ENCODE measurements around the gene ZEB2. TPM values are rescaled to one million over a fixed set of nuclear protein-coding genes. Genes with fewer than 3 reads are reported as not detected.

ZEB2 gene
- total RNA-seq, 1 donor from 2014 or later = 108 TPM

- no peak overlapping the region for H3K27ac ChIP-seq (ENCODE audit: low read depth, low read length)
- no peak overlapping the region for H3K9ac ChIP-seq (ENCODE audit: low read depth in 1 of 3, low read length in 3 of 3)
- H3K4me3 ChIP-seq (ENCODE audit: low read length in 3 of 3) = no peak overlapping the region
- H3K36me3 ChIP-seq (ENCODE audit: control insufficient read depth in 3 of 3, insufficient read depth in 3 of 3, low read length in 3 of 3) = no peaks in the 10 kb centered on the region
- H3K9me3 ChIP-seq (ENCODE audit: control insufficient read depth in 3 of 3, low read length in 3 of 3) = no peaks in the 10 kb centered on the region
- no peaks in the 10 kb centered on the region for H3K4me1 ChIP-seq (ENCODE audit: control insufficient read depth in 3 of 3, insufficient read depth in 3 of 3, low read length in 3 of 3)
- H3K27me3 ChIP-seq (ENCODE audit: control insufficient read depth in 3 of 3, insufficient read depth in 3 of 3, low read length in 3 of 3) = no peaks in the 10 kb centered on the region
Measured at GRCh38 chr2:144533221-144533620, 13.3 kb upstream of the ZEB2 start.

GRCh38 chr2:144530596-144530995 lies 10.7 kb upstream of the ZEB2 start:
- no peak overlapping the region for H3K4me3 ChIP-seq (ENCODE audit: low read length in 3 of 3)
- H3K27ac ChIP-seq (ENCODE audit: low read depth, low read length) = no peak overlapping the region
- peaks cover 0 to 2% (median 0%) of the 10 kb centered on the region in 3 donors for H3K4me1 ChIP-seq (ENCODE audit: control insufficient read depth in 3 of 3, insufficient read depth in 3 of 3, low read length in 3 of 3)
- no peak overlapping the region for H3K9ac ChIP-seq (ENCODE audit: low read depth in 1 of 3, low read length in 3 of 3)
- no peaks in the 10 kb centered on the region for H3K9me3 ChIP-seq (ENCODE audit: control insufficient read depth in 3 of 3, low read length in 3 of 3)
- H3K27me3 ChIP-seq (ENCODE audit: control insufficient read depth in 3 of 3, insufficient read depth in 3 of 3, low read length in 3 of 3) = no peaks in the 10 kb centered on the region
- no peaks in the 10 kb centered on the region for H3K36me3 ChIP-seq (ENCODE audit: control insufficient read depth in 3 of 3, insufficient read depth in 3 of 3, low read length in 3 of 3)

- Histone ChIP-seq H3K36me3 (ENCODE audit: control insufficient read depth in 3 of 3, insufficient read depth in 3 of 3, low read length in 3 of 3) (no peaks in the 10 kb centered on the region), H3K27me3 (ENCODE audit: control insufficient read depth in 3 of 3, insufficient read depth in 3 of 3, low read length in 3 of 3) (no peaks in the 10 kb centered on the region), H3K9me3 (ENCODE audit: control insufficient read depth in 3 of 3, low read length in 3 of 3) (no peaks in the 10 kb centered on the region), H3K4me1 (ENCODE audit: control insufficient read depth in 3 of 3, insufficient read depth in 3 of 3, low read length in 3 of 3) (peaks cover 0 to 2% (median 0%) of the 10 kb centered on the region in 3 donors), H3K4me3 (ENCODE audit: low read length in 3 of 3) (no peak overlapping the region), H3K27ac (ENCODE audit: low read depth, low read length) (no peak overlapping the region), H3K9ac (ENCODE audit: low read depth in 1 of 3, low read length in 3 of 3) (no peak overlapping the region)
Measured at GRCh38 chr2:144529841-144530240, 9.9 kb upstream of the ZEB2 start.

GRCh38 chr2:144528108-144528507 lies 8.2 kb upstream of the ZEB2 start:
- Histone ChIP-seq H3K9me3 (ENCODE audit: control insufficient read depth in 3 of 3, low read length in 3 of 3) (no peaks in the 10 kb centered on the region), H3K27me3 (ENCODE audit: control insufficient read depth in 3 of 3, insufficient read depth in 3 of 3, low read length in 3 of 3) (no peaks in the 10 kb centered on the region), H3K36me3 (ENCODE audit: control insufficient read depth in 3 of 3, insufficient read depth in 3 of 3, low read length in 3 of 3) (no peaks in the 10 kb centered on the region), H3K4me1 (ENCODE audit: control insufficient read depth in 3 of 3, insufficient read depth in 3 of 3, low read length in 3 of 3) (peaks cover 2% of the 10 kb centered on the region in 3 donors), H3K9ac (ENCODE audit: low read depth in 1 of 3, low read length in 3 of 3) (no peak overlapping the region), H3K27ac (ENCODE audit: low read depth, low read length) (no peak overlapping the region), H3K4me3 (ENCODE audit: low read length in 3 of 3) (no peak overlapping the region)

GRCh38 chr2:144526831-144527230 lies 6.9 kb upstream of the ZEB2 start:
- Histone ChIP-seq H3K9me3 (ENCODE audit: control insufficient read depth in 3 of 3, low read length in 3 of 3) (no peaks in the 10 kb centered on the region), H3K4me1 (ENCODE audit: control insufficient read depth in 3 of 3, insufficient read depth in 3 of 3, low read length in 3 of 3) (peaks cover 2 to 8% (median 8%) of the 10 kb centered on the region in 3 donors), H3K27me3 (ENCODE audit: control insufficient read depth in 3 of 3, insufficient read depth in 3 of 3, low read length in 3 of 3) (no peaks in the 10 kb centered on the region), H3K27ac (ENCODE audit: low read depth, low read length) (no peak overlapping the region), H3K9ac (ENCODE audit: low read depth in 1 of 3, low read length in 3 of 3) (no peak overlapping the region), H3K36me3 (ENCODE audit: control insufficient read depth in 3 of 3, insufficient read depth in 3 of 3, low read length in 3 of 3) (no peaks in the 10 kb centered on the region), H3K4me3 (ENCODE audit: low read length in 3 of 3) (no peak overlapping the region)

- H3K27ac ChIP-seq (ENCODE audit: low read depth, low read length) = peak overlapping the region; percentile 70
- H3K4me1 ChIP-seq (ENCODE audit: control insufficient read depth in 3 of 3, insufficient read depth in 3 of 3, low read length in 3 of 3) = peaks cover 2 to 18% (median 15%) of the 10 kb centered on the region in 3 donors
- no peaks in the 10 kb centered on the region for H3K27me3 ChIP-seq (ENCODE audit: control insufficient read depth in 3 of 3, insufficient read depth in 3 of 3, low read length in 3 of 3)
- no peaks in the 10 kb centered on the region for H3K36me3 ChIP-seq (ENCODE audit: control insufficient read depth in 3 of 3, insufficient read depth in 3 of 3, low read length in 3 of 3)
- H3K4me3 ChIP-seq (ENCODE audit: low read length in 3 of 3) = peak overlapping the region; percentile 64 to 80 (median 69)
- no peaks in the 10 kb centered on the region for H3K9me3 ChIP-seq (ENCODE audit: control insufficient read depth in 3 of 3, low read length in 3 of 3)
- H3K9ac ChIP-seq (ENCODE audit: low read depth in 1 of 3, low read length in 3 of 3) = peak overlapping the region; percentile 68 to 72 (median 72)
Measured at GRCh38 chr2:144524118-144525009, 4.4 kb upstream of the ZEB2 start.

- peak overlapping the region; percentile 70 for H3K27ac ChIP-seq (ENCODE audit: low read depth, low read length)
- H3K9me3 ChIP-seq (ENCODE audit: control insufficient read depth in 3 of 3, low read length in 3 of 3) = no peaks in the 10 kb centered on the region
- peak overlapping the region; percentile 64 to 80 (median 69) for H3K4me3 ChIP-seq (ENCODE audit: low read length in 3 of 3)
- H3K36me3 ChIP-seq (ENCODE audit: control insufficient read depth in 3 of 3, insufficient read depth in 3 of 3, low read length in 3 of 3) = no peaks in the 10 kb centered on the region
- H3K27me3 ChIP-seq (ENCODE audit: control insufficient read depth in 3 of 3, insufficient read depth in 3 of 3, low read length in 3 of 3) = no peaks in the 10 kb centered on the region
- peaks cover 2 to 18% (median 15%) of the 10 kb centered on the region in 3 donors for H3K4me1 ChIP-seq (ENCODE audit: control insufficient read depth in 3 of 3, insufficient read depth in 3 of 3, low read length in 3 of 3)
- H3K9ac ChIP-seq (ENCODE audit: low read depth in 1 of 3, low read length in 3 of 3) = peak overlapping the region; percentile 44 to 72 (median 66)
Measured at GRCh38 chr2:144523596-144524117, 3.7 kb upstream of the ZEB2 start.

- H3K27ac ChIP-seq (ENCODE audit: low read depth, low read length) = peak overlapping the region; percentile 70
- H3K27me3 ChIP-seq (ENCODE audit: control insufficient read depth in 3 of 3, insufficient read depth in 3 of 3, low read length in 3 of 3) = no peaks in the 10 kb centered on the region
- H3K9me3 ChIP-seq (ENCODE audit: control insufficient read depth in 3 of 3, low read length in 3 of 3) = no peaks in the 10 kb centered on the region
- H3K9ac ChIP-seq (ENCODE audit: low read depth in 1 of 3, low read length in 3 of 3) = peak overlapping the region; percentile 44 to 72 (median 66)
- H3K36me3 ChIP-seq (ENCODE audit: control insufficient read depth in 3 of 3, insufficient read depth in 3 of 3, low read length in 3 of 3) = no peaks in the 10 kb centered on the region
- peak overlapping the region; percentile 64 to 80 (median 69) for H3K4me3 ChIP-seq (ENCODE audit: low read length in 3 of 3)
- H3K4me1 ChIP-seq (ENCODE audit: control insufficient read depth in 3 of 3, insufficient read depth in 3 of 3, low read length in 3 of 3) = peaks cover 7 to 23% (median 15%) of the 10 kb centered on the region in 3 donors
Measured at GRCh38 chr2:144522897-144523595, 3.1 kb upstream of the ZEB2 start.

- Histone ChIP-seq H3K27me3 (ENCODE audit: control insufficient read depth in 3 of 3, insufficient read depth in 3 of 3, low read length in 3 of 3) (no peaks in the 10 kb centered on the region), H3K9ac (ENCODE audit: low read depth in 1 of 3, low read length in 3 of 3) (peak overlapping the region; percentile 44 to 72 (median 66)), H3K4me1 (ENCODE audit: control insufficient read depth in 3 of 3, insufficient read depth in 3 of 3, low read length in 3 of 3) (peaks cover 5 to 23% (median 15%) of the 10 kb centered on the region in 3 donors), H3K9me3 (ENCODE audit: control insufficient read depth in 3 of 3, low read length in 3 of 3) (no peaks in the 10 kb centered on the region), H3K4me3 (ENCODE audit: low read length in 3 of 3) (peak overlapping the region; percentile 64 to 80 (median 69)), H3K36me3 (ENCODE audit: control insufficient read depth in 3 of 3, insufficient read depth in 3 of 3, low read length in 3 of 3) (no peaks in the 10 kb centered on the region), H3K27ac (ENCODE audit: low read depth, low read length) (peak overlapping the region; percentile 70)
Measured at GRCh38 chr2:144522176-144522896, 2.4 kb upstream of the ZEB2 start.
